ENCODE measurements around the gene GRIK1. TPM values are rescaled to one million over a fixed set of nuclear protein-coding genes. Genes with fewer than 3 reads are reported as not detected.

The GRIK1 gene
- total and polyA plus RNA-seq, 5 donors: not detected

DNA sequence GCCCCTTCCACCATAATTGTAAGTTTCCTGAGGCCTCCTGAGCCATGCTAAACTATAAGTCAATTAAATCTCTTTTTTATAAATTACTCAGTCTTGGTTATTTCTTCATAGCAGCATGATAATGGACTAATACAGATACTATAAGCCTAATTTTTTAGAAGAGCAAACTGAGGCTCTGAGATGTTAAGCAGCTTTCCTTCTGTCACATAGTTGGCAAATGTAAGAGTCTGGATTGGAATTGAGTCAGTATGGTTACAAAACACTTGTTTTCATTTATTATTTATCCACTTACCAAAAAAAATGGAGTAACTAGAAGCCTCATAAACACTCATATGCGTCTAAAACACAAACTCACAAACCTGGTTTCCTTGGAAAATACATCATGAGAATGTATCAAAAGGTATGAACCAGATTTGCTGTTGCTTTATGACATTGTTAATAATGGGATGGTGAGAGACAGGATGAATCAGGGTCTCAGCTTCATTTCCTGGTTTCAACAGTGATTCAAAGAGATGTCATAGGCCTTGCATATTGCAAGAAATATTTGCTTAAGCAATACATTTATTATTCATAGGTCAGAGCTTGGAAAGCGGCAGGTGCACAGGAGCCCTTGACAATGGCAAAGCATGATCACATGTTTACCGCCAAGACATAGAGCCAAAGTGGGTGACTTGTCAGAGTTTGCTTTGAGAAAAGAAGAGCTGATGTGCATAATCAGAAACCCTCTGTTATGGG, 221.5 kb downstream of the GRIK1 start:
- ATAC-seq: no peak
- no peaks in the 10 kb centered on the region for H3K9me3 ChIP-seq (ENCODE audit: control insufficient read depth, low read length)
- no peak for DNase-seq
- no peaks in the 10 kb centered on the region for H3K4me1 ChIP-seq (ENCODE audit: control insufficient read depth, insufficient read depth, low read length)
- intact Hi-C loops (cut with DNase I): no loop called here
- H3K4me3 ChIP-seq (ENCODE audit: low read length): no peak overlapping the region
- 91% methylated on average over 3 of the region's 3 CpGs for WGBS
- H3K27me3 ChIP-seq (ENCODE audit: control insufficient read depth, insufficient read depth): no peaks in the 10 kb centered on the region
- no peak overlapping the region for H3K27ac ChIP-seq (ENCODE audit: low read length)

- ATAC-seq (no peak), DNase-seq (no peak)
- Histone ChIP-seq H3K9me3 (ENCODE audit: control insufficient read depth, low read length) (no peaks in the 10 kb centered on the region), H3K4me1 (ENCODE audit: control insufficient read depth, insufficient read depth, low read length) (no peaks in the 10 kb centered on the region), H3K27ac (ENCODE audit: low read length) (no peak overlapping the region), H3K4me3 (ENCODE audit: low read length) (no peak overlapping the region), H3K27me3 (ENCODE audit: control insufficient read depth, insufficient read depth) (no peaks in the 10 kb centered on the region)
- intact Hi-C loops (cut with DNase I): no loop called here
- WGBS: 63% methylated on average over 1 of the region's 1 CpG
These were observed 222.1 kb downstream of the GRIK1 start for GRCh38 chr21:29717659-29718058.

- intact Hi-C loops (cut with DNase I): no loop called here
- DNase-seq (no peak), ATAC-seq (no peak)
- no peaks in the 10 kb centered on the region for H3K9me3 ChIP-seq (ENCODE audit: control insufficient read depth, low read length)
- no peaks in the 10 kb centered on the region for H3K4me1 ChIP-seq (ENCODE audit: control insufficient read depth, insufficient read depth, low read length)
- WGBS: 93% methylated on average over 2 of the region's 2 CpGs
- H3K27ac ChIP-seq (ENCODE audit: low read length): no peak overlapping the region
- no peak overlapping the region for H3K4me3 ChIP-seq (ENCODE audit: low read length)
- no peaks in the 10 kb centered on the region for H3K27me3 ChIP-seq (ENCODE audit: control insufficient read depth, insufficient read depth)
These were observed 223.0 kb downstream of the GRIK1 start for GRCh38 chr21:29716753-29717152.

- 89% methylated on average over 2 of the region's 2 CpGs for WGBS
- intact Hi-C loops (cut with DNase I): no loop called here
- H3K4me3 ChIP-seq (ENCODE audit: low read length): no peak overlapping the region
- ATAC-seq (no peak), DNase-seq (no peak)
- no peaks in the 10 kb centered on the region for H3K4me1 ChIP-seq (ENCODE audit: control insufficient read depth, insufficient read depth, low read length)
- H3K27ac ChIP-seq (ENCODE audit: low read length): no peak overlapping the region
- no peaks in the 10 kb centered on the region for H3K9me3 ChIP-seq (ENCODE audit: control insufficient read depth, low read length)
- H3K27me3 ChIP-seq (ENCODE audit: control insufficient read depth, insufficient read depth): no peaks in the 10 kb centered on the region
These were observed 224.7 kb downstream of the GRIK1 start for GRCh38 chr21:29715089-29715488.

DNA sequence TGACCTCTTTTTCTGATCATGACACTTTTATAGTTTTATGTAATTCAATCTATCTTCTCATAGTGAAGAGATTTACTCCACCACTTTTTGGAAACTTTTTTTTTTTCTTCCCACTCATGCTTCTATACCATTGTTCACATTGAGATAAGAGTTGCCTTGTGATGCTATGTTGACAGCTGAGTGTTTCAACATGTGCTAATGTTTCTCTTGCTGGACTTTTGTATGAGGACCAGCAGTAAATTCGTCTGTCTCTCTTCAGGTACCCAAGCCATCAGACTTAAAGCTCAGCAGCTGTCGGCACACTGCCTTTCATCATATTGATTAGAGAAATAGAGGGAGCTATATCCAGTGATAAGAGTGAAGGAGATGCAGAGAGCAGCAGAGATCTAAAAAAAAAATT, 227.0 kb downstream of the GRIK1 start:
- intact Hi-C loops (cut with DNase I): no loop called here
- Histone ChIP-seq H3K9me3 (ENCODE audit: control insufficient read depth, low read length) (no peaks in the 10 kb centered on the region), H3K27ac (ENCODE audit: low read length) (no peak overlapping the region), H3K4me3 (ENCODE audit: low read length) (no peak overlapping the region), H3K27me3 (ENCODE audit: control insufficient read depth, insufficient read depth) (no peaks in the 10 kb centered on the region), H3K4me1 (ENCODE audit: control insufficient read depth, insufficient read depth, low read length) (no peaks in the 10 kb centered on the region)
- DNase-seq (no peak), ATAC-seq (no peak)
- WGBS: 45% methylated on average over 2 of the region's 2 CpGs

GRCh38 chr21:29711236-29711635, 228.6 kb downstream of the GRIK1 start:
- H3K4me3 ChIP-seq (ENCODE audit: low read length): no peak overlapping the region
- no peaks in the 10 kb centered on the region for H3K4me1 ChIP-seq (ENCODE audit: control insufficient read depth, insufficient read depth, low read length)
- DNase-seq: no peak
- no peak overlapping the region for H3K27ac ChIP-seq (ENCODE audit: low read length)
- H3K9me3 ChIP-seq (ENCODE audit: control insufficient read depth, low read length): no peaks in the 10 kb centered on the region
- intact Hi-C loops (cut with DNase I): no loop called here
- no peak for ATAC-seq
- H3K27me3 ChIP-seq (ENCODE audit: control insufficient read depth, insufficient read depth): no peaks in the 10 kb centered on the region

- Histone ChIP-seq H3K27ac (ENCODE audit: low read length) (no peak overlapping the region), H3K9me3 (ENCODE audit: control insufficient read depth, low read length) (no peaks in the 10 kb centered on the region), H3K4me3 (ENCODE audit: low read length) (no peak overlapping the region), H3K4me1 (ENCODE audit: control insufficient read depth, insufficient read depth, low read length) (no peaks in the 10 kb centered on the region), H3K27me3 (ENCODE audit: control insufficient read depth, insufficient read depth) (no peaks in the 10 kb centered on the region)
- DNase-seq: no peak
- 72% methylated on average over 3 of the region's 3 CpGs for WGBS
- intact Hi-C loops (cut with DNase I): no loop called here
- ATAC-seq: no peak
These were observed 229.3 kb downstream of the GRIK1 start for GRCh38 chr21:29710498-29710897.

DNA sequence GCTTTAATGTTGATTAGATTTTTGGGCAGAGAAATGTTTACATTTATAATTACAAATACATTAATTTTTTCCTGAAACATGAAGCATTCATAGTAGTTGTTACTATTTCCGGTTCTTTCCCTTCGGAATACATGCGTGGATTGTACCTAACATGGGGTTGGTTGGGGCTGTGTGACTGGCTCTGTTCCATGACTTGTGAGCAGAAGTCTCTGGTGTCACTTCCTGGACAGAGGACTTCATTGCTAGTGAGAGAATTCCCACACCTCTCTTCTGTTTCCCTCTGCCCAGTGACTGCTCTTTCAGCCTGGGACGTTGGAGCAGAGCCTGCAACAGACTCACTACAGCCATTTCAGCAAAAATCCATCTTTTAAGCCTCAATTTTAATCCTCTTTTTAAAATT, 231.4 kb downstream of the GRIK1 start:
- no peak overlapping the region for H3K4me3 ChIP-seq (ENCODE audit: low read length)
- H3K27me3 ChIP-seq (ENCODE audit: control insufficient read depth, insufficient read depth): no peaks in the 10 kb centered on the region
- no peak overlapping the region for H3K27ac ChIP-seq (ENCODE audit: low read length)
- no peak for DNase-seq
- no peaks in the 10 kb centered on the region for H3K4me1 ChIP-seq (ENCODE audit: control insufficient read depth, insufficient read depth, low read length)
- WGBS: 52% methylated on average over 4 of the region's 4 CpGs
- no peaks in the 10 kb centered on the region for H3K9me3 ChIP-seq (ENCODE audit: control insufficient read depth, low read length)
- no peak for ATAC-seq
- intact Hi-C loops (cut with DNase I): no loop called here

DNA sequence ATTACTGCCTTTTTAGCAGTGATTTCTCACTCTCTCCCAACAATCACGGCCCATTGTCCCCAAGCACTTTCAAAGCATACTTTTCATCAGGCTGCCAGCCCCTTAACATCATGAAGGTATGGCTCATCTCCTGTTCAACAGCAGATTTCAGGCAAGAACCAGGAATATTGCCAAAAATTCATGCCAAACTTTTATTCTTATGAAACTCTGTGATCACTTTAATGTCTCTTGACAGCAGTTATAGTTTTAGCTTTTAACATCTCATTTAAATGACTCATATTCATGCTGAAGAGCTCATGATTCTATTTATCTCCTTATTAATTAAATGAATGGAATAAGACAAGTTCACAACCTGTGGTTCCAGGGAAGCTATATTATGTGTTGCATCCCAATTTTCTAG, 235.1 kb downstream of the GRIK1 start:
- H3K4me1 ChIP-seq (ENCODE audit: control insufficient read depth, insufficient read depth, low read length): no peaks in the 10 kb centered on the region
- ATAC-seq (no peak), DNase-seq (no peak)
- no peak overlapping the region for H3K27ac ChIP-seq (ENCODE audit: low read length)
- intact Hi-C loops (cut with DNase I): no loop called here
- no peak overlapping the region for H3K4me3 ChIP-seq (ENCODE audit: low read length)
- no peaks in the 10 kb centered on the region for H3K9me3 ChIP-seq (ENCODE audit: control insufficient read depth, low read length)
- no peaks in the 10 kb centered on the region for H3K27me3 ChIP-seq (ENCODE audit: control insufficient read depth, insufficient read depth)
- WGBS: 60% methylated on average over 1 of the region's 1 CpG

- intact Hi-C loops (cut with DNase I): no loop called here
- DNase-seq (no peak), ATAC-seq (no peak)
- H3K9me3 ChIP-seq (ENCODE audit: control insufficient read depth, low read length): no peaks in the 10 kb centered on the region
- no peak overlapping the region for H3K4me3 ChIP-seq (ENCODE audit: low read length)
- H3K27me3 ChIP-seq (ENCODE audit: control insufficient read depth, insufficient read depth): no peaks in the 10 kb centered on the region
- H3K4me1 ChIP-seq (ENCODE audit: control insufficient read depth, insufficient read depth, low read length): no peaks in the 10 kb centered on the region
- no peak overlapping the region for H3K27ac ChIP-seq (ENCODE audit: low read length)
- WGBS: 88% methylated on average over 5 of the region's 5 CpGs
These were observed 238.1 kb downstream of the GRIK1 start for GRCh38 chr21:29701676-29702075.

DNA sequence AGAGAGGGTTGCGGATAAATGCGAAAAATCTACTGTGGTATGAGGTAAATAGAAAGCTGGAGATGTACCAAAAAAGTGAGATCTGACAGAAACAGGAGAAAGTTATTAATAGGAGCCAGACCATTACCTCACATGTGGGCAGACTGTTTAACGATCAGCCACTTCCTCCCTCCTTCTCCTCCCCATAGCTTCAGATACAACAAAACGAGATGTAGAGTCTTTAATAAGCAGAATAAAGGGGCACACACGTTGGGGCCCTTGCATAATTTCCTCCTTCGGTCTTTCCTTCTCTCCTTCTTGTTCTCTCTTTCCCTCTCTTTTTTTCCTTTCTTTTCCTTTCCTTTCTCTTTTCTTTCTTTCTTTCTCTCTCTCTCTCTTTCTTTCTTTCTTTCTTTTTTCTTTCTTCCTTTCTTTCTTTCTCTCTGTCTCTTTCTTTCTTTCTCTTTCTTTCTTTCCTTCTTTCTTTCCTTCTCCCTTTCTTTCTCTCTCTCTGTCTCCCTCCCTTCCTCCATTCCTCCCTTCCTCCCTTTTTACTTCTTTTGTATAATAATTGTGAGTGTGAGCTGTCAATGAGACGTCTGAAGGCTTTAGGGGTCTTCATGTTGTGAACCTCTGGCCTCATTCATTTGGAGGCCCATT, 242.1 kb downstream of the GRIK1 start:
- Histone ChIP-seq H3K27me3 (ENCODE audit: control insufficient read depth, insufficient read depth) (no peaks in the 10 kb centered on the region), H3K9me3 (ENCODE audit: control insufficient read depth, low read length) (no peaks in the 10 kb centered on the region), H3K27ac (ENCODE audit: low read length) (no peak overlapping the region), H3K4me3 (ENCODE audit: low read length) (no peak overlapping the region), H3K4me1 (ENCODE audit: control insufficient read depth, insufficient read depth, low read length) (no peaks in the 10 kb centered on the region)
- intact Hi-C loops (cut with DNase I): no loop called here
- 47% methylated on average over 7 of the region's 7 CpGs for WGBS
- DNase-seq: no peak
- ATAC-seq: no peak

DNA sequence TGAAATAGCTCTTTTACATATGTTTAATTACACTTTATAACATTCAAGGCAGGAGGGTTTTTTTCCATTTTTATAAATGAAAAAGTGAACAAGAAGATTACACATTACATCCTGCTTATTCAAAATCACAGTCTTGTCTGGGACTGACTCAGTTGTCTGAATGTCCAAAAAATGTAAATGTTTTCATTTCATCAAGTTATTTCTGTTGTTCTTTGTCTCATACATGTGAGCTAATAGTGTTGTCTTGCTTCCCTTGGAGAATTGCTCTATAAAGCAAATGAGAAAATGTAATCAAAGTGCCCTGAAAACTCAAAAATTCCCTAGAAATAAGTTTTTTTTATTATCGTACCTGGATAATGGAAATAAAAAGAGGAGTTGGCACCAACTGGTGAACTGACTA, 242.9 kb downstream of the GRIK1 start:
- Histone ChIP-seq H3K9me3 (ENCODE audit: control insufficient read depth, low read length) (no peaks in the 10 kb centered on the region), H3K4me3 (ENCODE audit: low read length) (no peak overlapping the region), H3K4me1 (ENCODE audit: control insufficient read depth, insufficient read depth, low read length) (no peaks in the 10 kb centered on the region), H3K27me3 (ENCODE audit: control insufficient read depth, insufficient read depth) (no peaks in the 10 kb centered on the region), H3K27ac (ENCODE audit: low read length) (no peak overlapping the region)
- WGBS: 84% methylated on average over 1 of the region's 1 CpG
- intact Hi-C loops (cut with DNase I): no loop called here
- ATAC-seq (no peak), DNase-seq (no peak)
